CD4-positive, CD25-positive, alpha-beta regulatory T cell (primary cell): ENCODE measurements around the gene ARHGEF1. TPM values are rescaled to one million over a fixed set of nuclear protein-coding genes. Genes with fewer than 3 reads are reported as not detected.

ENCODE experiments used
- ATAC-seq, 2 donors: fragments of 150-1000 bp; cut with Tn5 transposase; one replicate each; pipeline ENCODE4 v1.10.0; 2021; ENCODE audit warnings: low read depth in 2 of 2, moderate number of reproducible peaks in 2 of 2, moderate library complexity in 1 of 2
- DNase-seq, 3 donors: peaks; one replicate each; pipeline versions ENCODE4 v3.0.0 to v3.0.0-alpha.2; 2012 to 2022; ENCODE audit warnings: mixed read lengths in 1 of 3
- H3K27ac ChIP-seq: one replicate; pipeline ENCODE4 v1.7.0; 2013; ENCODE audit warnings: mild to moderate bottlenecking, low read length; ENCODE audit not compliant: insufficient read depth, poor library complexity, severe bottlenecking
- H3K27me3 ChIP-seq: one replicate; pipeline ENCODE4 v1.7.0; 2013; ENCODE audit warnings: low read length; ENCODE audit not compliant: control insufficient read depth, insufficient read depth
- H3K36me3 ChIP-seq: one replicate; pipeline ENCODE4 v1.7.0; 2013; ENCODE audit warnings: mild to moderate bottlenecking, low read length, moderate library complexity; ENCODE audit not compliant: control insufficient read depth, insufficient read depth
- H3K4me1 ChIP-seq: 2 replicates; pipeline ENCODE4 v1.7.0; 2013; ENCODE audit warnings: mild to moderate bottlenecking, low read length; ENCODE audit not compliant: insufficient read depth, control insufficient read depth, poor library complexity, severe bottlenecking
- H3K4me3 ChIP-seq: one replicate; pipeline ENCODE4 v1.7.0; 2013; ENCODE audit warnings: low read depth, mild to moderate bottlenecking, low read length, moderate library complexity
- H3K9me3 ChIP-seq, 2 experiments: 1 replicate in 1 of 2; 2 replicates in 1 of 2; pipeline ENCODE4 v1.7.0; 2013; ENCODE audit warnings: low read length in 2 of 2, mild to moderate bottlenecking in 1 of 2, moderate library complexity in 1 of 2; ENCODE audit not compliant: control insufficient read depth in 2 of 2
- H3K27ac Mint-ChIP-seq, 3 donors: one replicate each; pipeline ENCODE4 v1.8.0; 2020 to 2022; ENCODE audit warnings: mild to moderate bottlenecking in 3 of 3, mixed read lengths in 3 of 3, moderate library complexity in 2 of 3
- H3K27me3 Mint-ChIP-seq: one replicate; pipeline ENCODE4 v1.8.0; 2022; ENCODE audit warnings: mild to moderate bottlenecking, mixed read lengths
- H3K36me3 Mint-ChIP-seq: one replicate; pipeline ENCODE4 v1.8.0; 2020; ENCODE audit warnings: mixed read lengths
- H3K4me1 Mint-ChIP-seq, 4 donors: one replicate each; pipeline ENCODE4 v1.8.0; 2020 to 2022; ENCODE audit warnings: mixed read lengths in 4 of 4, mild to moderate bottlenecking in 1 of 4
- H3K4me3 Mint-ChIP-seq, 4 donors: one replicate each; pipeline ENCODE4 v1.8.0; 2020 to 2022; ENCODE audit warnings: mild to moderate bottlenecking in 4 of 4, mixed read lengths in 4 of 4, moderate library complexity in 3 of 4
- H3K9me3 Mint-ChIP-seq, 7 donors: one replicate each; pipeline ENCODE4 v1.8.0; 2020 to 2022; ENCODE audit warnings: mixed read lengths in 7 of 7, mild to moderate bottlenecking in 3 of 7, moderate library complexity in 2 of 7
- polyA plus RNA-seq, 4 donors: library from polyadenylated mRNA; unstranded; fragments of 300-500 nt; fragmentation: Illumina TruSeq; gene quantifications; one replicate each; pipeline ENCODE4 v1.2.3, GENCODE V29; 2021
- total RNA-seq: library from RNA; stranded (reverse); gene quantifications from one replicate; pipeline ENCODE4 v1.2.3, GENCODE V29; 2022

ARHGEF1 gene
- total and polyA plus RNA-seq, 5 donors from 2014 or later: 162 to 1,312 (median 183) TPM

GRCh38 chr19:41864374-41864773 lies 18.6 kb upstream of the ARHGEF1 start:
- DNase-seq (no peak), ATAC-seq (no peak)
- Histone ChIP-seq H3K4me1 (peaks cover 65% of the 10 kb centered on the region), H3K36me3 (peaks cover 60% of the 10 kb centered on the region), H3K27ac (no peak overlapping the region), H3K9me3 (no peaks in the 10 kb centered on the region), H3K27me3 (no peaks in the 10 kb centered on the region), H3K4me3 (no peak overlapping the region)
- peaks cover 42% of the 10 kb centered on the region for H3K36me3 Mint-ChIP-seq
- H3K27me3 Mint-ChIP-seq: no peaks in the 10 kb centered on the region
- H3K9me3 Mint-ChIP-seq: peaks cover 0 to 1% (median 0%) of the 10 kb centered on the region in 7 donors
- H3K27ac Mint-ChIP-seq: peak overlapping the region in 2 of 3 donors; percentile 84 to 94
- H3K4me3 Mint-ChIP-seq: peak overlapping the region in 1 of 4 donors; percentile 27
- H3K4me1 Mint-ChIP-seq: peaks cover 0 to 76% (median 41%) of the 10 kb centered on the region in 4 donors

- DNase-seq: no peak
- ATAC-seq: no peak
- Histone ChIP-seq H3K27me3 (no peaks in the 10 kb centered on the region), H3K36me3 (peaks cover 65% of the 10 kb centered on the region), H3K4me1 (peaks cover 73% of the 10 kb centered on the region), H3K27ac (no peak overlapping the region), H3K9me3 (no peaks in the 10 kb centered on the region), H3K4me3 (no peak overlapping the region)
- Mint-ChIP-seq H3K9me3 (peaks cover 0 to 1% (median 0%) of the 10 kb centered on the region in 7 donors), H3K36me3 (peaks cover 41% of the 10 kb centered on the region), H3K27me3 (no peaks in the 10 kb centered on the region), H3K4me1 (peaks cover 0 to 79% (median 47%) of the 10 kb centered on the region in 4 donors), H3K27ac (peak overlapping the region in 1 of 3 donors; percentile 48), H3K4me3 (peak overlapping the region in 1 of 4 donors; percentile 15)
Observed at GRCh38 chr19:41866284-41866683, 16.7 kb upstream of the ARHGEF1 start.

- Mint-ChIP-seq H3K9me3 (peaks cover 0 to 1% (median 0%) of the 10 kb centered on the region in 7 donors), H3K4me3 (peak overlapping the region in 2 of 4 donors; percentile 22 to 58), H3K4me1 (peaks cover 4 to 78% (median 47%) of the 10 kb centered on the region in 4 donors), H3K27ac (peak overlapping the region; percentile 86 to 90 (median 89)), H3K36me3 (peaks cover 27% of the 10 kb centered on the region), H3K27me3 (no peaks in the 10 kb centered on the region)
- Histone ChIP-seq H3K27ac (peak overlapping the region; percentile 56), H3K36me3 (peaks cover 44% of the 10 kb centered on the region), H3K27me3 (no peaks in the 10 kb centered on the region), H3K4me3 (no peak overlapping the region), H3K9me3 (no peaks in the 10 kb centered on the region), H3K4me1 (peaks cover 73% of the 10 kb centered on the region)
- ATAC-seq (no peak), DNase-seq (no peak)
Observed at GRCh38 chr19:41868120-41868988, 14.6 kb upstream of the ARHGEF1 start.

GRCh38 chr19:41868989-41869300 lies 14.0 kb upstream of the ARHGEF1 start:
- H3K4me1 ChIP-seq: peaks cover 73% of the 10 kb centered on the region
- H3K9me3 ChIP-seq: no peaks in the 10 kb centered on the region
- peaks cover 5 to 78% (median 46%) of the 10 kb centered on the region in 4 donors for H3K4me1 Mint-ChIP-seq
- H3K27ac ChIP-seq: peak overlapping the region; percentile 85
- DNase-seq (no peak), ATAC-seq (no peak)
- no peak overlapping the region for H3K4me3 ChIP-seq
- H3K36me3 Mint-ChIP-seq: peaks cover 24% of the 10 kb centered on the region
- H3K27me3 ChIP-seq: no peaks in the 10 kb centered on the region
- H3K9me3 Mint-ChIP-seq: peaks cover 0 to 1% (median 0%) of the 10 kb centered on the region in 7 donors
- H3K27me3 Mint-ChIP-seq: no peaks in the 10 kb centered on the region
- H3K4me3 Mint-ChIP-seq: peak overlapping the region in 1 of 4 donors; percentile 58
- H3K27ac Mint-ChIP-seq: peak overlapping the region in 1 of 3 donors; percentile 89
- H3K36me3 ChIP-seq: peaks cover 40% of the 10 kb centered on the region

- DNase-seq: no peak
- Histone ChIP-seq H3K36me3 (peaks cover 34% of the 10 kb centered on the region), H3K27ac (peak overlapping the region; percentile 85), H3K9me3 (no peaks in the 10 kb centered on the region), H3K4me3 (no peak overlapping the region), H3K4me1 (peaks cover 73% of the 10 kb centered on the region), H3K27me3 (no peaks in the 10 kb centered on the region)
- peak overlapping the region in 2 of 4 donors; percentile 9 to 19 for H3K4me3 Mint-ChIP-seq
- no peaks in the 10 kb centered on the region for H3K27me3 Mint-ChIP-seq
- no peaks in the 10 kb centered on the region for H3K9me3 Mint-ChIP-seq
- no peak for ATAC-seq
- peak overlapping the region; percentile 25 to 77 (median 49) for H3K27ac Mint-ChIP-seq
- peaks cover 5 to 78% (median 44%) of the 10 kb centered on the region in 4 donors for H3K4me1 Mint-ChIP-seq
- peaks cover 19% of the 10 kb centered on the region for H3K36me3 Mint-ChIP-seq
Observed at GRCh38 chr19:41869374-41869955, 13.5 kb upstream of the ARHGEF1 start.

GRCh38 chr19:41870401-41870873 lies 12.5 kb upstream of the ARHGEF1 start:
- Histone ChIP-seq H3K27ac (peak overlapping the region; percentile 85), H3K27me3 (no peaks in the 10 kb centered on the region), H3K4me3 (no peak overlapping the region), H3K9me3 (no peaks in the 10 kb centered on the region), H3K4me1 (peaks cover 80% of the 10 kb centered on the region), H3K36me3 (peaks cover 25% of the 10 kb centered on the region)
- Mint-ChIP-seq H3K9me3 (no peaks in the 10 kb centered on the region), H3K27me3 (peaks cover under 1% of the 10 kb centered on the region), H3K4me1 (peaks cover 5 to 83% (median 46%) of the 10 kb centered on the region in 4 donors), H3K4me3 (peak overlapping the region; percentile 11 to 61 (median 19)), H3K36me3 (peaks cover 15% of the 10 kb centered on the region), H3K27ac (peak overlapping the region in 2 of 3 donors; percentile 49 to 96)
- DNase-seq (no peak), ATAC-seq (no peak)

- Mint-ChIP-seq H3K4me3 (peak overlapping the region; percentile 79 to 85 (median 82)), H3K4me1 (peaks cover 9 to 87% (median 50%) of the 10 kb centered on the region in 4 donors), H3K27ac (peak overlapping the region; percentile 98 to 99 (median 99)), H3K36me3 (peaks cover 15% of the 10 kb centered on the region), H3K9me3 (no peaks in the 10 kb centered on the region), H3K27me3 (peaks cover 4% of the 10 kb centered on the region)
- Histone ChIP-seq H3K27me3 (no peaks in the 10 kb centered on the region), H3K4me3 (peak overlapping the region; percentile 41), H3K9me3 (no peaks in the 10 kb centered on the region), H3K27ac (peak overlapping the region; percentile 85), H3K36me3 (peaks cover 25% of the 10 kb centered on the region), H3K4me1 (peaks cover 94% of the 10 kb centered on the region)
- ATAC-seq (peak; percentile 55 to 58), DNase-seq (peak; percentile 31 to 90 (median 75))
Observed at GRCh38 chr19:41871573-41872383, 11.2 kb upstream of the ARHGEF1 start.
